Heart left ventricle (tissue), 16 donors: ENCODE measurements around the gene ZYX. TPM values are rescaled to one million over a fixed set of nuclear protein-coding genes. Genes with fewer than 3 reads are reported as not detected.

ENCODE experiments used
- ATAC-seq, 4 donors: fragments of 200-7000 bp; cut with Tn5 transposase; one replicate each; pipeline ENCODE4 v1.9.1; 2020 to 2022; ENCODE audit warnings: moderate library complexity in 4 of 4, mild to moderate bottlenecking in 3 of 4, moderate number of reproducible peaks in 1 of 4
- DNase-seq, 5 donors: peaks; one replicate each; pipeline ENCODE4 v3.0.0-alpha.2; 2020
- H3K27ac ChIP-seq, 12 donors: fragments of 200-600 bp; sonication (generic) in 4 of 12; one replicate each; pipeline versions ENCODE4 v1.5.0 to v1.8.0; 2016 to 2022; ENCODE audit warnings: mild to moderate bottlenecking in 2 of 12
- H3K27me3 ChIP-seq, 9 donors: fragments of 200-600 bp; sonication (generic) in 2 of 9; one replicate each; pipeline versions ENCODE4 v1.5.1 to v1.8.0; 2016 to 2022; ENCODE audit warnings: mild to moderate bottlenecking in 3 of 9
- H3K36me3 ChIP-seq, 9 donors: fragments of 200-600 bp; sonication (generic) in 2 of 9; one replicate each; pipeline versions ENCODE4 v1.5.0 to v1.8.0; 2018 to 2022; ENCODE audit warnings: mild to moderate bottlenecking in 2 of 9
- H3K4me1 ChIP-seq, 12 donors: fragments of 200-600 bp; sonication (generic) in 4 of 12; one replicate each; pipeline versions ENCODE4 v1.5.0 to v1.8.0; 2016 to 2022; ENCODE audit warnings: mild to moderate bottlenecking in 3 of 12
- H3K4me3 ChIP-seq, 12 donors: fragments of 200-600 bp; sonication (generic) in 4 of 12; one replicate each; pipeline versions ENCODE4 v1.5.0 to v1.8.0; 2017 to 2022; ENCODE audit warnings: mild to moderate bottlenecking in 9 of 12, moderate library complexity in 4 of 12
- H3K9me3 ChIP-seq, 12 donors: fragments of 200-600 bp; sonication (generic) in 4 of 12; one replicate each; pipeline versions ENCODE4 v1.5.0 to v1.8.0; 2016 to 2022; ENCODE audit warnings: mild to moderate bottlenecking in 1 of 12
- CTCF ChIP-seq, 12 donors: fragments of 200-600 bp; sonication (generic) in 4 of 12; IDR thresholded peaks; one replicate each; pipeline versions ENCODE4 v1.5.0 to v1.8.0; 2018 to 2022; ENCODE audit warnings: antibody characterized with exemption in 12 of 12, mild to moderate bottlenecking in 5 of 12
- POLR2A ChIP-seq, 2 donors: fragments of 450-650 bp; IDR thresholded peaks; one replicate each; pipeline ENCODE4 v1.6.1; 2017; ENCODE audit warnings: antibody characterized with exemption in 2 of 2, mild to moderate bottlenecking in 2 of 2, moderate library complexity in 2 of 2
- WGBS, 4 donors: extraction: QIAGEN DNeasy Blood & Tissue Kit in 2 of 4; methylation state at CpG; one replicate each; pipeline versions ENCODE4 v1.1.5 to v1.1.7; 2013 to 2018; 5-methylcytosine and 5-hydroxymethylcytosine counted together
- intact Hi-C, 10 donors: fragments of 100-400 bp; cut with DNase I; formaldehyde crosslinking; loops; one replicate each; pipeline versions ENCODE4 v1.11.1 to v1.14.2; 2022
- polyA plus RNA-seq, 2 donors: library from polyadenylated mRNA; stranded (reverse); fragments of 200-250 nt; gene quantifications; one replicate each; pipeline ENCODE4 v1.2.3, GENCODE V29; 2013
- total RNA-seq, 9 donors: library from RNA; depleted of rRNA in 2 of 9; stranded (reverse); fragments of >200 nt in 2 of 9; fragmentation: NEBNext Ultra II Directional in 3 of 9; extraction: Animal tissue kit (Norgen Biotek cat#: 25700) in 3 of 9; gene quantifications; one replicate each; pipeline versions ENCODE4 v1.1.0 to v1.2.4, GENCODE V29; 2016 to 2023
- donor health status: ischemic (EF 13 %, LVEDD 7.1; RV severe dilation, severe dysfunction).
- donor health status: healthy with polysubstance abuse.
- donor health status: DM: no; HTN: yes; CAD: no.
- donor health status: DM: no; HTN: no; CAD: no.
- donor health status: ischemic (EF 25% LVEDD 6.9; RV normal size, moderate dysfunction).
- donor health status: ischemic (EF 25% LVEDD 5.7; RV mildly dilated, moderate dysfunction).
- donor health status: healthy.
- donor health status: DM: yes; HTN: yes; CAD: no.
- donor health status: ischemic (EF 35%, LVEDD 5.7; RV mildly dilated, moderate dysfunction).
- donor health status: nonischemic (EF 11% LVEDD 7.7; RV severe dilation, severe dysfunction).
- donor health status: DM: yes; HTN: yes; CAD: no.
- donor health status: PGD.
- donor health status: ischemic (EF 29% LVEDD 5.4; RV normal size, mild dysfunction).
- donor health status: nonischemic (EF 23%, LVEDD 6.1; RV moderate dilation, normal function).

The ZYX gene
- total and polyA plus RNA-seq, 11 donors, result 55.9 to 217 (median 79.4) TPM

DNA sequence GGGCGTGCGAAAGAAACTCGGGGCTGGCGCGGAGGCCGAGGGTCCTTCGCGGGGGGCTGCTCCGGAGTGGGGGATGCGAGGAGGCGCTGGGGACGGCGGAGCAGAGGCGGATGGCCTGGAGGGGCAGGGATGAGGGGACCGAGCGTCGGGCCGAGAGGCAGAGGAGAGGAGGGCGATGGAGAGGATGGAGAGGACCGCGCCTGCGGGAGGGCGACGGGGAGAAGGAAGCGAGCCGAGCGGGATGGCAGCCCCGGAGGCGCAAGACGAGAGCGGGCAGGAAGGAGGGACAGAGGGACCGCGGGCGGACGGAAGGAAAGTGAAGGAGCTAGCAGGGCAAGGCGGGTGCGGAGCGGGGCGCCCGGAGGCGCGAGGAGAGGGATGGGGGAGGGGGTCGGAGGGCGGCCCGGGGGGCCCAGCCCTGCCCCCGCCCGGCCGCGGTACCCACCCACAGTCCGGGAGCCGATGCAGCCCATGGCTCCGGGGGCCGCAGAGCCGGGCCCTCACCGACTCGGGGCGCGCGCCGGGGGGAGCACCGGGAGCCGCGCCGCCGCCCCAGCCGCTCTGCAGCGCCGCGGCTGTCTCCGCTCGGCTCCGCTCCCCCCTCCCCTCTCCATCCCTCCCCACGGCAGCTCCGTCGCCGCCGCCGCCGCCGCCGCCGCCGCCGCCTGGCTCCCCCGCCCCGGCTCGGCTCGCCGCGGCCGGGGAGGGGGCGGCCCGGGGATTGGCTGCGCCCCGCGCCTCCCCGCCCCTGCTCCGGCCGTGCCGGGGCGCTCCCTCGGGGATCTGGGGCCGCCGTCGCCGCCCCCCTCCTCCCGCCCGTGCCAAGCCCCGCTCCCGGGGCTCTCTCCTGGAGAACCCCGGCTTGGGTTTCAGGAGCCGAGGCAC lies 18.8 kb upstream of the ZYX start, which contains the start of gene FAM131B:
FAM131B (minus strand) TSS at position 583 of the 885 bp plus-strand sequence; CDS start at position 473, 110 bp downstream.
- intact Hi-C loops, result loop anchor here in 3 of 10 donors (5.0 to 10.0 kb wide), 2 partner anchors 45 to 52 kb away; partner anchors contain the start of gene CLCN1 (in 1 of the 3)
- Histone ChIP-seq H3K9me3 (no peaks in the 10 kb centered on the region), H3K36me3 (no peaks in the 10 kb centered on the region), H3K27me3 (peaks cover 5 to 55% (median 32%) of the 10 kb centered on the region in 9 donors), H3K4me3 (peak within 1 kb of the TSS; percentile 11 to 70 (median 51)), H3K4me1 (peaks cover 0 to 18% (median 4%) of the 10 kb centered on the region in 12 donors), H3K27ac (peak within 1 kb of the TSS in 1 of 12 donors; percentile 25)
- WGBS, 4 donors, result 1 to 2% (median 1%) methylated on average over 42 to 112 of the region's 112 CpGs
- TF ChIP-seq POLR2A (IDR thresholded peaks at IDR 0.05) (no peak), CTCF (IDR thresholded peaks at IDR 0.05) (no peak)
- no peak for DNase-seq
- ATAC-seq, result peak in 2 of 4 donors; percentile 42

DNA sequence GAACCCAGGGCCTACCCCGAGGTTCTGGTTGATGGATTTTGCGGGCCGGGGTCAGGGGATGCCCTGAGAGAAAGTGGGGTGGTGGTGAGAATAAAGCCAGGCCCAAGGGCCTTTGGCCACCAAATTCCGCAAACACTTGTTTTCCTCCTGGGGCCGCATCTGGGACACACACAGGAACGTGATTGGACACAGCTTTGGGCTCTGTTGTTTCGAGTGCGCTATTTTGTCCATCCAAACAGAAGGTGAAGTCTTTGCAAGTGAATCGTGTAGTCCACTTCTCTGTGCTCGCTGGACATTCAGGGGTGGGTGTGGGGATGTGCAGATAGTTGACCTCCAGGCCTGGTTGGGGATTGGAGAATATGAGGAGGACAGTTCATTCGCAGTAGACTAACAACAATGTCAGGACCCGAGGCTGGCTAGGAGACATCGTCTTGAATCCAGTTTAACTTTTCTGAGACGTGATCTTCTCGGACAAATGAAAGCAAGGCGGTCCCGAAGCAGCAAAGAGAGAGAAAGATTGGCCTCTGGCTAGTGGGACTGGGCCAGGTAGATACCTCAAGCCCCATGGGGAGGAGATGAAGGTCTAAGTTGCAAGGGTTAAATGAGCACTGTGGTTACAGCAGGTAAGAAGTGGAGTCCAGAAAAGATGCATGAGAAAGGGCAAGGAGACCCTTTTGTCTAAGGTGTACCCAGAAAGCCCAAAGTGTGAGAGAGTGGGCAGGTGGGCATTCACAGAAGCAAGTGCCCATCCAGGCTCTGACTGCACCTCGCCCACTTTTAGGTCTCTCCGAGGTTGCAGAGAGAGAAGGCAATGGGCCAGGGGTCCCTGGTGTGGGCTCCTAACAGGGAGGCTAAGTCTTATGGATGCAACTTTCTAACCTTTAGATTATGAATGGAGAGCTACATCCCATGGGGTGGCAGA lies 17.9 kb upstream of the ZYX start:
- TF ChIP-seq POLR2A (IDR thresholded peaks at IDR 0.05), result no peak
- TF ChIP-seq CTCF (IDR thresholded peaks at IDR 0.05), result no peak
- no peak overlapping the region for H3K27ac ChIP-seq
- 32 to 56% (median 42%) methylated on average over 15 to 19 of the region's 19 CpGs for WGBS, 4 donors
- peak overlapping the region in 11 of 12 donors; percentile 16 to 70 (median 52) for H3K4me3 ChIP-seq
- H3K9me3 ChIP-seq, result no peaks in the 10 kb centered on the region
- no peaks in the 10 kb centered on the region for H3K36me3 ChIP-seq
- ATAC-seq (no peak), DNase-seq (no peak)
- intact Hi-C loops, result loop anchor here in 3 of 10 donors (5.0 to 10.0 kb wide), 2 partner anchors 46 to 52 kb away; partner anchors contain the start of gene CLCN1 (in 1 of the 3)
- H3K4me1 ChIP-seq, result peaks cover 0 to 18% (median 4%) of the 10 kb centered on the region in 12 donors
- H3K27me3 ChIP-seq, result peaks cover 5 to 55% (median 32%) of the 10 kb centered on the region in 9 donors

- intact Hi-C loops, result loop anchor here in 2 of 10 donors (5.0 to 10.0 kb wide), 2 partner anchors 47 to 126 kb away; no protein-coding TSS in a partner anchor
- WGBS, 4 donors, result 84 to 93% (median 87%) methylated on average over 4 of the region's 4 CpGs
These were observed 13.2 kb upstream of the ZYX start for GRCh38 chr7:143367972-143368371.

More at GRCh38 chr7:143367972-143368371, 13.2 kb upstream of the ZYX start:
- DNase-seq (no peak), ATAC-seq (no peak)
- no peak for TF ChIP-seq CTCF (IDR thresholded peaks at IDR 0.05)
- TF ChIP-seq POLR2A (IDR thresholded peaks at IDR 0.05), result no peak
- peaks cover 0 to 20% (median 10%) of the 10 kb centered on the region in 9 donors for H3K27me3 ChIP-seq
- H3K4me3 ChIP-seq, result no peak overlapping the region
- H3K36me3 ChIP-seq, result no peaks in the 10 kb centered on the region
- H3K27ac ChIP-seq, result no peak overlapping the region
- no peaks in the 10 kb centered on the region for H3K9me3 ChIP-seq
- H3K4me1 ChIP-seq, result peaks cover 0 to 17% (median 0%) of the 10 kb centered on the region in 12 donors
